Adrenal gland (tissue), 12 donors: ENCODE results near the gene HLA-DQA2. TPM values are rescaled to one million over a fixed set of nuclear protein-coding genes. Genes with fewer than 3 reads are reported as not detected.

Experiments
- DNase-seq, 7 donors: peaks; one replicate each; pipeline ENCODE4 v3.0.0-alpha.2; 2019 to 2020
- H3K27ac ChIP-seq, 5 donors: fragments of 200-600 bp; sonication (generic) in 4 of 5; 1 replicate in 3 of 5; 2 replicates in 2 of 5; pipeline versions ENCODE4 v1.5.1 to v1.8.0; 2016 to 2020; ENCODE audit warnings: mild to moderate bottlenecking in 1 of 5
- H3K27me3 ChIP-seq: fragments of 200-600 bp; 2 replicates; pipeline ENCODE4 v1.8.0; 2021
- H3K36me3 ChIP-seq, 2 donors: fragments of 200-600 bp; replicated peaks in 1 of 2; 1 replicate in 1 of 2; 2 replicates in 1 of 2; pipeline versions ENCODE4 v1.5.1 to v1.8.0; 2018 to 2022
- H3K4me1 ChIP-seq, 2 donors: fragments of 200-600 bp; replicated peaks in 1 of 2; 1 replicate in 1 of 2; 2 replicates in 1 of 2; pipeline versions ENCODE4 v1.5.1 to v1.8.0; 2018 to 2021
- H3K4me3 ChIP-seq, 4 donors: fragments of 200-600 bp; sonication (generic) in 3 of 4; one replicate each; pipeline ENCODE4 v1.5.1; 2016 to 2018
- H3K9me3 ChIP-seq, 3 donors: fragments of 200-600 bp; sonication (generic) in 1 of 3; replicated peaks in 1 of 3; 1 replicate in 2 of 3; 2 replicates in 1 of 3; pipeline versions ENCODE4 v1.5.1 to v1.8.0; 2016 to 2021
- CTCF ChIP-seq, 6 experiments: fragments of 450-650 bp in 4 of 6; fragments of 200-600 bp in 2 of 6; sonication (generic) in 1 of 6; IDR thresholded peaks; 1 replicate in 5 of 6; 2 replicates in 1 of 6; pipeline versions ENCODE4 v1.5.1 to v1.8.0; 2016 to 2021; ENCODE audit warnings: antibody characterized with exemption in 6 of 6, mild to moderate bottlenecking in 2 of 6, moderate library complexity in 1 of 6
- POLR2A ChIP-seq, 2 donors: fragments of 450-650 bp; IDR thresholded peaks; one replicate each; pipeline ENCODE4 v1.6.1; 2017; ENCODE audit warnings: antibody characterized with exemption in 2 of 2, mild to moderate bottlenecking in 2 of 2, moderate library complexity in 1 of 2
- WGBS, 4 donors: extraction: QIAGEN DNeasy Blood & Tissue Kit in 2 of 4; methylation state at CpG; one replicate each; pipeline versions ENCODE4 v1.1.5 to v1.1.7; 2013 to 2017; 5-methylcytosine and 5-hydroxymethylcytosine counted together
- intact Hi-C, 2 donors: fragments of 100-400 bp; cut with DNase I; formaldehyde crosslinking; loops; one replicate each; pipeline versions ENCODE4 v1.14.1 to v1.15.0; 2022 to 2023
- polyA plus RNA-seq, 3 donors: library from polyadenylated mRNA; stranded (reverse); fragments of 200-250 nt in 2 of 3; fragments of 350-450 nt in 1 of 3; fragmentation: Illumina TruSeq in 1 of 3; extraction: RNeasy Lipid Tissue Mini Kit (QIAGEN cat#74804) in 1 of 3; gene quantifications; one replicate each; pipeline ENCODE4 v1.2.3, GENCODE V29; 2013 to 2014
- total RNA-seq, 9 donors: library from RNA; depleted of rRNA in 4 of 9; stranded (reverse); fragments of >200 nt in 4 of 9; fragments of 120-200 nt in 1 of 9; fragmentation: NEBNext Ultra II Directional in 1 of 9; extraction: Animal tissue kit (Norgen Biotek cat#: 25700) in 1 of 9; gene quantifications; one replicate each; pipeline versions ENCODE4 v1.1.0 to v1.2.4, GENCODE V29; 2013 to 2023
- donor health status: healthy with polysubstance abuse.
- donor health status: Bipolar disorder and iron deficiency.
- donor health status: DM: yes; HTN: yes; CAD: no.
- donor health status: DM: no; HTN: no; CAD: no.
- donor health status: DM: no; HTN: no; CAD: no.
- donor health status: DM: yes; HTN: yes; CAD: no.

The HLA-DQA2 gene
- total and polyA plus RNA-seq, 12 donors, result 0.47 to 17.8 (median 3.0) TPM; not detected in 3

- WGBS, 4 donors, result 86 to 95% (median 89%) methylated on average over 3 of the region's 3 CpGs
- H3K36me3 ChIP-seq, result no peaks in the 10 kb centered on the region
- no peaks in the 10 kb centered on the region for H3K4me1 ChIP-seq
- H3K4me3 ChIP-seq, result no peak overlapping the region
- TF ChIP-seq POLR2A (IDR thresholded peaks at IDR 0.05) (no peak), CTCF (IDR thresholded peaks at IDR 0.05) (no peak)
- H3K27ac ChIP-seq, result no peak overlapping the region
- DNase-seq, result no peak
- intact Hi-C loops, result loop anchor here in 1 of 2 donors (10.0 kb wide), 1 partner anchor 58 kb away; no protein-coding TSS in a partner anchor
- no peaks in the 10 kb centered on the region for H3K9me3 ChIP-seq
- no peaks in the 10 kb centered on the region for H3K27me3 ChIP-seq
Measured at GRCh38 chr6:32716396-32716795, 24.8 kb upstream of the HLA-DQA2 start.

- intact Hi-C loops, result loop anchor here in 1 of 2 donors (10.0 kb wide), 1 partner anchor 56 kb away; no protein-coding TSS in a partner anchor
- no peak for DNase-seq
- Histone ChIP-seq H3K27ac (no peak overlapping the region), H3K4me1 (no peaks in the 10 kb centered on the region), H3K36me3 (no peaks in the 10 kb centered on the region), H3K27me3 (no peaks in the 10 kb centered on the region), H3K4me3 (no peak overlapping the region), H3K9me3 (no peaks in the 10 kb centered on the region)
- WGBS, 4 donors, result 53 to 65% (median 61%) methylated on average over 3 of the region's 3 CpGs
- no peak for TF ChIP-seq POLR2A (IDR thresholded peaks at IDR 0.05)
- no peak for TF ChIP-seq CTCF (IDR thresholded peaks at IDR 0.05)
Measured at GRCh38 chr6:32718879-32719278, 22.3 kb upstream of the HLA-DQA2 start.

GRCh38 chr6:32738126-32738525 lies 3.1 kb upstream of the HLA-DQA2 start:
- H3K9me3 ChIP-seq, result no peaks in the 10 kb centered on the region
- TF ChIP-seq CTCF (IDR thresholded peaks at IDR 0.05) (no peak), POLR2A (IDR thresholded peaks at IDR 0.05) (no peak)
- intact Hi-C loops, result no loop called here
- H3K27ac ChIP-seq, result no peak overlapping the region
- no peak for DNase-seq
- H3K4me3 ChIP-seq, result no peak overlapping the region
- 33 to 58% (median 44%) methylated on average over 2 of the region's 2 CpGs for WGBS, 4 donors
- H3K27me3 ChIP-seq, result no peaks in the 10 kb centered on the region
- no peaks in the 10 kb centered on the region for H3K36me3 ChIP-seq
- no peaks in the 10 kb centered on the region for H3K4me1 ChIP-seq

GRCh38 chr6:32742374-32742773 lies 1.2 kb downstream of the HLA-DQA2 start:
- intact Hi-C loops, result no loop called here
- TF ChIP-seq CTCF (IDR thresholded peaks at IDR 0.05), result no peak
- no peak for TF ChIP-seq POLR2A (IDR thresholded peaks at IDR 0.05)
- H3K36me3 ChIP-seq, result no peaks in the 10 kb centered on the region
- H3K4me3 ChIP-seq, result no peak overlapping the region
- WGBS, 4 donors, result 74 to 93% (median 78%) methylated on average over 3 of the region's 3 CpGs
- DNase-seq, result no peak
- H3K27me3 ChIP-seq, result no peaks in the 10 kb centered on the region
- H3K4me1 ChIP-seq, result no peaks in the 10 kb centered on the region
- H3K9me3 ChIP-seq, result no peaks in the 10 kb centered on the region
- H3K27ac ChIP-seq, result no peak overlapping the region
